Measurements from ENCODE around the gene CNOT2.

The CNOT2 gene, protein sequence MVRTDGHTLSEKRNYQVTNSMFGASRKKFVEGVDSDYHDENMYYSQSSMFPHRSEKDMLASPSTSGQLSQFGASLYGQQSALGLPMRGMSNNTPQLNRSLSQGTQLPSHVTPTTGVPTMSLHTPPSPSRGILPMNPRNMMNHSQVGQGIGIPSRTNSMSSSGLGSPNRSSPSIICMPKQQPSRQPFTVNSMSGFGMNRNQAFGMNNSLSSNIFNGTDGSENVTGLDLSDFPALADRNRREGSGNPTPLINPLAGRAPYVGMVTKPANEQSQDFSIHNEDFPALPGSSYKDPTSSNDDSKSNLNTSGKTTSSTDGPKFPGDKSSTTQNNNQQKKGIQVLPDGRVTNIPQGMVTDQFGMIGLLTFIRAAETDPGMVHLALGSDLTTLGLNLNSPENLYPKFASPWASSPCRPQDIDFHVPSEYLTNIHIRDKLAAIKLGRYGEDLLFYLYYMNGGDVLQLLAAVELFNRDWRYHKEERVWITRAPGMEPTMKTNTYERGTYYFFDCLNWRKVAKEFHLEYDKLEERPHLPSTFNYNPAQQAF

DNA sequence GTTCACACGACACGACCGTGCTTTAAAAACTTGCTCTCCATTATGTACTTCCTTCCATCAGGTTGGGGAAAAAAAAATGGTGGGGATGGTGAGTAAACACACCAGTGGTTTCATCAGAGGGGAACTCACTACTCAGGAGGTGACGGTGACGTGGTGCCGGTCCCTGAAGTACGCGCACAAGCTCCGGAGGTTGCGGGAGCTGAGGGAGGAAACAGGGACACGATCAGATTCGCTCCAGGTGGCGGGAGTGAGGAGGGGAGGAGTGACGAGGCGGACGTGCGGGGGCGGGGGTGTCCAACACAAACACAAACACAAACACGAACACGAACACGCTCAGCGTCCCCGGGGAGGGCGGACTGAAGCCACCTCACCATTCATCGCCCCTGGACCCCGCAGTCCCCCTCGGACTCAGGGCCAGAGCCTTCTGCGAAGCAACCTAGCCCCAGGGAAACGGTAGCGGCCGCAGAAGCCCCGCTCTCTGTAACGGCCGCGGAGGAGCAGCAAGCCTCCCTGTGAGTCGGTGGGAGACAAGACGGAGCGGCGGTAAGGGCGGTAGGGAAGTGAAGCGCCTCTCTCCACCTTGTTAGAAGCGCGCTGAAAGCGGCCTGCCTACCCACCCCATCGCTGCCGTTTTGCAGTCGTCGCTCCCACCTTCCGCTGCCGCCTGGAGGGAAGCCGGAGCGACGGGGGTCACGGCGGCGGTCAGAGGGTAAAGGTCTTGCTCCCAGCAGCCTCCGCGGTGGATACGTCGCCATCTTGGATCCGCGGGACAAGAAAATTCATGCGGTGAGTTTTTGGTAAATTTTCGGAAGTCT, at the start of gene CNOT2:
Gene CNOT2, plus strand, starts transcription at position 739 of the 815 bp plus-strand sequence. CDS start 34,794 bp downstream, outside the sequence.
- peak; percentile 88 to 92 for DNase-seq

DNA sequence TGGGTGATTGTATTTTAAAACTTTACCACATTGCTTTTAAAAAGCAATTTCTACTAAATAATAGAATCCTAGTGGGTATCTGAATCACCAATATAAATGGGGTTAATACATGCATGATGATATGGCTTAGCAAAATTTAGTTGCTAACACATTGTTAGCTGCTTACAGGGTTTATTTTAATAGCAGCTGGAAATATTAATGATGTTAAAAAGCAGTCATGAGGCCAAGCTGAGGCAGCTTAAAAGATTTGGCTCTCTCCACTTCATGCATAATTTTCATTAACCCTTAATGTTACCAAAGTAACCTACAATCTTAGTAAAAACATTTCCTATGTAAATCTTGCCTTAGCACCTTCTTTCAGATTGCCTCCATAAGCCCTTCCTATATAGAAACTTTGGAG, 49.2 kb upstream of the CNOT2 start:
- no peak for DNase-seq

DNA sequence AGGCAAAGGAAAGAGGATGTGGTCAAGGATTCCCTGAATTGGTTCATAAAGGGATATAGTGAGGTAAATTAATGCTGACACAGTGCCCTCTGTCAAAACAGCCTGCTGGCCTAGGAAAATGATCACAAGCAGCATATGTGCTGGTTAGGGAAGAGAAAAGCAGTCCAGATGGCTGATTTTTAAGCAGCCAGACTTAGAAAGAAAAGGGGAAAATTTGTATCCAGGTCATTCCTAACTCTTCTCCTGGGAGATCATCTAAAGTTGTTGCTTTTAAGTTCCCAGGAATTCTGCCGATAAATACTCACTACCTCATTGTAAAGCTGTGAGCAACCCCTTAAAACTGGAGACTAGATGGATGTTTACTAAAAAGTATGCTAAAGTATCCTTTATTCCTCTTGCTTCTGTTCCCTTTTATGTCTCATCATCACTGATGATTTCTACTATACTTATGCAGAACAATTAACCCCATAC, 46.4 kb upstream of the CNOT2 start:
- no peak for DNase-seq

DNA sequence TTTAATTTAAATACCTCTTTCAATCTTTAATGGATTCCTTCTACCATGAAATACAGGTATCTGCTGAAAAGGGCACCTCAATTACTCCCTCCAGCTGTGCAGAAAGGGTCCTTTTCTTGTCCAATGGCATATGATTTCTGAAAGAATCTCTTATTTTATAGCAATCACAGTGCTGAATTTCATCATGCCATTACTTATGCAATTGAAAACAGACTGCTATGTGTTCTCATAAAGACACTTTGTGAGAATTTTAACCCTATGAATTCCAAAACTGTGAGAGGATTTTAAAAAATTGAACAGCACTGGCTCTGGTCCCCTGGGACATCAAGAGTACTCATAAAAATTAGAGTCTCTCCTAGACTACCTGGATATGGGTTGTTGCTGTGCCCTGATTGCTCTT, 45.9 kb upstream of the CNOT2 start:
- DNase-seq = no peak

DNA sequence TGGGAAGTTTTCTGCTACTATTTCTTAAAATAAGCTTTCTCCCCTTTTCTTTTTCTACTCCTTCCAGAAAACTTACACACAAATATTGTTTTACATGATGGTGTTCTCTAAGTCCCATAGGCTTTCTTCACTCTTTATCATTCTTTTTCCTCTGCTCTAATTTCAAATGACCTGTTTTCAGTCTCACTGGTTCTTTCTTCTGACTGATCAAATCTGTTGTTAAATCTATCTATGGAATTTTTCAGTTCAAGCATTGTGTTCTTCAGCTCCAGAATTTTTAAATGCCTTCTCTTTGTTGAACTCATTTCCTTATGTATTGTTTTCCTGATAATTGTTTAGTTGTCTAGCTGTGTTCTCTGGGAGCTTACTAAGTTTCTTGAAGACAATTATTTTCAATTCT, 29.5 kb upstream of the CNOT2 start:
- DNase-seq = no peak

DNA sequence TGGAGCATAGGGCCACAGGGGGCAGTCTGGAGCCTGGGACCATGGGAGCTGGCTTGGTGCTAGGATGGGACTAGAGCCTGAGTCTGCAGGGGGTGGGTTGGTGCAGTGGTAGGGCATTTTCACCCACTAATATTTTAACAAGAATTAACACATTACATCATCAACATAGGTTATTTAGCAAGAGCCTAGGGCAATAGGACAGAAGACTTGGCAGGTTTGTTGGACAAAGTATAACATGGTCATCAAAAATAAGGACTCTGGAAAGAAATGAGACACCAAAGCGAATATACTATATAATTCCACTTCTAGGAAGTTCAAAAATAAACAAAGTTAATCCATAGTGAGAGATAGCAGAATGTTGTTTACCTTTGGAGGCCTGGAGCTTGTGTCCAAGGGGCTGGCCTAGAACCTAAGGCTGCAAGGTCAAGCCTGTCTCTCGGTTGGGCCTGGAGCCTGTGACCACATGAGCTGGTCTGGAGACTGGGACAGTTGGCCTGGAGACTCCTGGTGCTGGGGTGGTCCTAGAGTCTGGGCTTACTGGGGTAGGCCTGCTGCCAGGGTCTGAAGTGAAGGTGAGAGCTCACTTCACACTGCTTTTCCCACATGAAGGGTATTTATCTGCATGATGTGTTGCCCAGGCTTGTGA, 28.1 kb upstream of the CNOT2 start:
- DNase-seq = no peak

DNA sequence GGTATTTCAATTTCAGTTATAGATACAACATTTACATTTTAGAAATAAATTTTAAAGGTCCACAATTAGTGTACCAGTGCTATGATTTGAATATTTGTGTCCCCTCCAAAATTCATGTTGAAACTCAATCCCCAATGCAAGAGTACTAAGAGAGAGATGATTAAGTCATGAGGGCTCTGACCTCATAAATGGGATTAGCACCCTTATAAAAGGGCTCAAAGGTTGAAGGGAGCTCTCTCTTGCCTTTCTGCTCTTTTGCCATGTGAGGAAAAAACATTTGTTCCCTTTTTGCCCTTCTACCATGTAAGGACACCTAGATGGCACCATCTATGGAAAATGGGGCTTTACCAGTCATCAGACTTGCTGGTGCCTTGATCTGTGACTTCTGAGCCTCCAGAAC, 25.8 kb upstream of the CNOT2 start:
- DNase-seq = no peak

DNA sequence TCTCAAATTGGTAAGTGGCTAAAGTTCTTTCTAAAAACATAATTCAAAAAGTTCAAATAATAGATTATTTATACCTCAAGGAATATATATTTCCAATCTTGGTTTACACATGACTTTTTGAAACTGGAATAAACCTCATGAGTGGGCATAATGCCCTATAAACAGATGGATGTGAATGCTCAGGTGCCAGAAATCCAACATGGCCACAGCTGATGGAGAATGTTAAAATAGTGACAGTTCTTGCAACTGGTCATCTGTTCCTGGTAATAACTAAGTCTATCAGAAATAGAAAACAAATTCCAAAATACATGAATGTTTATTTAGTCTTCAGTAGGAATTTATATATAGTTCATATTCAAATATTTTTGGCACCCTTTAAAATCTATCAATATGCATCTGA, 21.6 kb upstream of the CNOT2 start:
- DNase-seq = no peak

DNA sequence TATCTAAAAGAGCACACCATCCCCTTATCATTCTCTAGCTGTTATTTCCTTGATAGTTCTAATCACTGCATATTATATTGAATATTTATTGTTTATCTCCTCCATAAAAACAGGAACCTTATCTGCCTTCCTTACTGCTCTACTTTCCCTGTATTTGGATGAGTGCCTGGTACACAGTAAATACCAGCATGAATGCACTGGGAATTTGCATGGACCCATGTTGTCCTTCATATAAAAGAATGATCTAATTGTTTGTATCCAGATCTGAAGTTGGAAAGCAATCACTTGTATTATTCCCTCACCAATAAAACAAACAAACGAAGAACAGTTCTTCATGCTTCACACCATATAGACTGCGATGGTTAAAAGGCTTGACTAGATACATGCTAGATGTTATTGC, 15.3 kb upstream of the CNOT2 start:
- no peak for DNase-seq

DNA sequence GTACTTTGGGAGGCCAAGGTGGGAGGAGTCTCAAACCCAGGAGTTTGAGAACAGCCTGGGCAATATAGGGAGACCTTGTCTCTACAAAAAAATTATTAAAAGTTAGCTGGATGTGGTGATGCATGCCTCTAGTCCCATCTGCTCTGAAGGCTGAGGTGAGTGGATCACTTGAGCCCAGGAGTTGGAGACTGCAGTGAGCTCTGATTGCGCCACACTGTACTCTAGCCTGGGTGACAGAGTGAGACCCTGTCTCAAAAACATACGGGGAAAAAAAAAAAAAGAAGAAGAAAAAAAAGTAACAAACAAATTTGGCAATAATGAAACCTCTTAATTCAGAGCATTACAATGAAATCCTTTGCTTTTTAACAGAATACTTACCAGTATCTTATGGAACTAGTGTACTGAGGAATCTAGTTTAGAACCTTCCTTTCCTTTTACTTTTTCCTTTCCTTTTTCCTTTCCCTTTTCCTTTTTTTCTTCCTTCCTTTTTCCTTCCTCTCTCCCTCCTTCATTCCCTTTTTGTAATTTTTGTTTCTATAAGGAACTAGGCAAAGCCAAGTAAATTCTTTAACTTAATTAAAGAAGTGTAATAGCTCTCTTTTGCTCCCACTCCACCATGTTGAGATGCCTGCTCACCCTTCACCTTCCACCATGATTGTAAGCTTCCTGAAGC, 12.2 kb upstream of the CNOT2 start:
- no peak for DNase-seq

DNA sequence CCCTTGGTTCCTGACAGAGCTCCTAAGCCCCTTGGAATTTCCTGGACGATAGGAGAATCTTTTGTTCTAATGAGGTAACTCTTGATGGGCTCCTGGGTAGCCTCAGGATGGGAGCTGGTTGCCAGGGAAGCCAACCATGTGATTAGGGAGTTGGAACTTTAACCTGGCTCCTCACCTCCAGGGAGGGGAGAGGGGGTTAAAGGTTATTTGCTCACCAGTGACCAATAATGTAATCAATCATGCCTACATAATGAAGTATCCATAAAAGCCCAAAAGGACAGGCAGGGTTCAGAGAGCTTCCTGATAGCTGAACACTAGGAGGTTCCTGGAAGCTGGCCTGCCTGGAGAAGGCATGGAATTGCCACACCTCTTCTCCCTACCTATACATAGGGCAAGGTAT, 6.2 kb upstream of the CNOT2 start:
- no peak for DNase-seq

DNA sequence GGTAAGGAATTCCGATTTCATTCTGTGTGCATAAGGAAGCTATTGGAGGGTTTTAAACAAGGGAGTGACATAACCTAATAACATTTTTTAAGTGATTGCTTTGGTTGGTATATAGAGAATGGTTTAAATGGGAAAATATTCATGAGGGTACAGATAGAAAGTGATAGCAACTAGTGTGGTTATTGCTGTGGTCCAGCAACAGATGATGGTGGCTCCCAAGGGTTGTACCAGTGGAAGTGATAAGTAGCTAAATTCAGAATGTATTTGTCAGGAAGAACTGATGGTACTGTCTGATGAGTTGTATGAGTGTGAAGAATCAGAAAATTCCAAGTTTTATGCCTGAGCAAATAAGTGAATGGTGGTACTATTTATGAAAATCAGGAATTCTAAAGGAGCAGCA, 2.6 kb upstream of the CNOT2 start:
- DNase-seq = no peak

DNA sequence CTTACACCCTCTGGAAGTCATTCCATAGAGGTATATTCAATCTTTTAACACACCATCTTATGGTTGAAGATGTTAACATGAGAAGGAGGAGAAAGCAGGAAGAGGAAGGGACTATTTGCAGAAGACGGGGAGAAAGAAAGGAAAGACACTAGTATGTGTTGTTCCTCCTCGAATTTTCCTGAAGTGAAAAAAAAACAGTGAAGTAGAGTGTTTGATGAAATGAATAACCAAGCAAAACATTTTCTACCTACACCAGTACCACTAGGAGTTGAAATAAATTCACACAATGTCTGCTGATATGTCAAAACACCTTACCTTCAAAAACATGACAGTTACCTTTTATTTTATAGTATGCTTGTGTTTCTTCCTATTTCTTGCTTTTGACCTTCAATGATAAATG, 1.4 kb upstream of the CNOT2 start:
- DNase-seq = no peak

DNA sequence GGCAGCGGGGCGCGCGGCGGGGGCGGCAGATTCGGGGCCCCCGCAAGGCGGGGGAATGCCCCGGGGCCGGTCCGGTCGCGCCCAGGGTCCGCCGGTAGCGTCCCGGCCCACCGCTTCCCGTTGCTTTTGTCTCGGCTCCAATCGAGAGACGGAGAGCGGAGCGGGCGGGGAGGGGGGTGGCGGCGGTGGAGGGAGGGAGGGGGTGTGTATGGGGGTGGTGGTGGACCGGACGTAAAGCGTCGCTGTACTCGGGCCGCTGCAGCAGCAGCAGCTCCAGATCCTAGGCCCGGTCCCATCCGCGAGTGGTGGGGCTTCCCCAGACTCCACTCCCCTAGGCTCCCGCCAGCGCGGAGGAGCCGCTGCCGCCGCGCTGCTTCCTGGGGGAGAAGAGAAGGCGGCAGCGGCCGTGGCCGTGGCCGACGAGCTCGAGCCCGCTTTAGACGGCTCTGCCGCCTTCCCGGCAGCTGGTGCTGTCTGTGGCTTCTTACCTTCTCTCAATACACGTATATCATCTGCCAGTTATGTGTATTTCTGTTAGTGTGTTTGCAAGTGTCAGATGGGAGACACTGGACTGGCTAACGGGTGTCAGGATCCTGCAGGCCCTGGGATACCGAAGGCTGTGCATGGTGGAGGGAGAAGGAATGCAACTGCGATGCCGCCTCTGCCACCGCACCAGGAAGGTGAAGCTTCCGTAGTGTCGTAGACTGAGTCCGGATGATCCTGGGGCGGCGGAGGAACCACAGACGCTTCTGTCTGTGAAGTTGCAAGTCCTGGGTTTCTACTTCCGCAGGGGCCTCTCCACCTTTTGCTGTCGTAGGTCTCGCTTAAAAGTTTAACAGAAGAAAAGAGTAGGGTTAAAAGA, 508 bp downstream of the CNOT2 start:
- DNase-seq = peak; percentile 64 to 69

DNA sequence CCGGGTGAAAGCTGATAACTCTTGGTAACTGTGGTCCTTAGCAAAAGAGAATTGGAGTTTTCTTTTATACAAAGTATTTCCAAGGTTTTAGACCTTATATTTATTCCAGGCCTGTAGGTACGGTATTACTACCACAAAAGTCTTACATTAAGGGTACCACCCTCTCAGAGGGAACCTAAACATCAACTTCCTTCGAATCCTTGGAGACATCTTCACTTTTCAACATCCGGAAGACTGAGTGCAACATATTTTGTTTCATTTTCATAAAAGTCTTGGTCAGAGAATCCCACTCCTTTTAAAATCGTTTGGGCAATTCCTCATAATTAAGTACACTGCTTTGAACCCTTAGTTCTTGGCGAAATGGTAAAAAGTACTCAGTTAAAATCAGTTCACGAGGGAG, 1.2 kb downstream of the CNOT2 start:
- no peak for DNase-seq

DNA sequence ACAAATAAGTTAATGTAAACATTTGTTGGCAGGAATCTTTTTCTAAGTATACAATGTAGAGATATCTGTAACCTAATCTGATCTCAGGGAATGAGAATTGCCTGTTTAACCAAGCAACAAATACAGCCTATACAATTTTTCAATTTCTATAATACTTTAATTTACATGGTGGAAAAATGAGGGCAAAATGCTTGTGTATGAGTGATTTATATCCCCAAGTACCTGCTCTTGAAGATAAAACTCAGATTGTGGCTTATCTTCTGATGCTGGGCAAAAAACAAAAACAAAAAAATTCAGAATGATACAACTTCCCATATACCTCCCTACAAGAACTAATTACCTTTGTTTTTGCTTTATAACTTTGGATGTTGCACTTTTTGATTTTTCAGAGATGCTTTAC, 2.2 kb downstream of the CNOT2 start:
- DNase-seq = no peak

DNA sequence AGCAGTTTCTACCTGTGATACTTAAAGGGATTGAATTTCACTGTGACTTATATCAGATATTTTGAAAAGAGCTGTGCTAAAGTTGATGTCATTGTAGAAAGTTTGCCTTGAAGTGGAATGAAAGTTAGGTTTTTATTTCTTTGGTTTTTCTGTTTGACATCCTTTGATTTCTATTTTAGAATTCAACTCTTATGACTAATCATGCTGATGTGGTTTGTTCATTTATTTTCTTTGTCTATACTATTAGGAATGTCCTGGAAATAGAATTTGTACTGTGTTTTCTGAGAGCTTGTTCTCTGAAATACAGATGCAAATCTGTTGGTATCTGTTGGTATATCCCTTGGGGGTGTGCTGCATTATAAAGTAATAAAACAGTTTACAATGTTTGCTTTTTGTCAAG, 3.3 kb downstream of the CNOT2 start:
- DNase-seq = no peak

DNA sequence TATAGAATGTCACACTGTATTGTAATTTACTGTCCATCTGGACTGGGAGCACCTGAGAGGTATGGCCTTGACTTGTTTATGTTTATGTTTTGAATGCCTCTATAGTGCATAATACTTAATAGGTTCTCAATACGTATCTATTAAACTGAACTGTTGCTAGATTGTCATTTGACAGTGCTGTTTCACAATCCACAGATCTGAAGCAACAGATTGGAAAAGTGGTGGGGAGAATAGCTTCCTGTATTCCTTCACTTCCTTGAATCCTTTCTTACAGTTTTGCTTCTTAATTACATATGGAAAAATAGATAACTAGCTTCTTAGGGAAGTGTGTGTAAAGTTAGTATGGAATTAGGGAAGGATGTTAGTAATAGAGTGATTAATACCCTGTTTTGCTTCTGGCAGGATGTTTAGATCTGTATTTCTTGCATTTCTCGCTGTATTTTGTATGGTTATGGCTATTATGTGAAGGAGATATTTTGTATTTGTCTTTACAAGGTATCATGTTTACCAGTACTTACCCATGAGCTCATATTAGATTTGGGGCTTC, 4.5 kb downstream of the CNOT2 start:
- DNase-seq = no peak

DNA sequence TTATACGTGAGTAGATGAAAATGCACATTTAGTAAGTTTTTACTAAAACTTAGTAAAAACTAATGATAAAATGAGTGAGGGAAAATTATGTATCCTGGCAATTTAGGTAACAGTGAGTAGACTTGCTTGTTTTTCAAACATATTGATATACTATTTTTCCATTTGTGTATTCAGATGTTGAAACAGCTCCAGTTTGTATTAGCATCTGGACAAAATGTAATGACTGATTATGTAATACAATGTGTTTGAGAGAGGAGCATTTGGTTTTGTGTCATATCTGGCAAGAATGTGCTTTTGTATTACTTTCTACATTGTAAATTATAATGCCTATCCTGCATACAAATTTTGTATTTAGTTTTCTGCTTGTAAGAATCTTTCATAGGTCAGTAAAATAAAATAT, 5.6 kb downstream of the CNOT2 start:
- no peak for DNase-seq

DNA sequence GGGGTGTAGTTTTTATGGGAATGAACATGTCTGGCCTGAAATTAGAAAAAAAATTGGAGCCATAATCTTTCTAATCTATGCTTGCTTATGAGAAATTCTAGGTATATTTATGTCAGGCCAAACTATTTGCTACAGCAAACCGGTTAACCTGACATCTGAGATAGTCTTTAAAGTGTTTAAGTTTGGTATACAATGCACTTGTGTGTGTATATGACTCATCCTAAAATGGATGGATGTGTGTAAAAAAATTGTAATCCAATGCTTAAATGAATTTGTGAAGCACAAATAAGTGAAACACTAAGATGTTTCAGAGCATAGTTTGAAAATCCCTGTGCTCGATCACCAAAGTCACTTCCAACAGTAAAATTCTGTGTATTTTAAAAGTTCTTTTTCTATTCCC, 6.7 kb downstream of the CNOT2 start:
- no peak for DNase-seq

DNA sequence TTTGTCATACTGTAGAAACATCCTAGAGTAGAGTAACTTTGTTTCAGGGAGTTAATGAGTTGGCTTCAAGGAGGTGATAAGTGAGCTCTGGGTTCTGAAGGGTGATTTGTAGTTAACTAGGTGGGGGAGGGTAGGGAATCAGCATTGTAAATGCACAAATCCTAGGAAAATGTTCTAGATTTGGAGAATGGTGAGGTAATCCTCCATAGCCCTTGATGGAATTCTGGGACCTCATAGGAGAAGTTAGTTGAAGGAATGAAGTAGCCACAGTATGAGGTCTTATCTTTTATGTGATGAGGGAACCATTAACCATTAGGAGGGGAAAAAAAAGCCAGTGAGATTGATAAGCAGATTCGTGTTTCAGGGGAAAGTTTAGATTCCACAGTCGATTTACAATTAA, 8.0 kb downstream of the CNOT2 start:
- no peak for DNase-seq

DNA sequence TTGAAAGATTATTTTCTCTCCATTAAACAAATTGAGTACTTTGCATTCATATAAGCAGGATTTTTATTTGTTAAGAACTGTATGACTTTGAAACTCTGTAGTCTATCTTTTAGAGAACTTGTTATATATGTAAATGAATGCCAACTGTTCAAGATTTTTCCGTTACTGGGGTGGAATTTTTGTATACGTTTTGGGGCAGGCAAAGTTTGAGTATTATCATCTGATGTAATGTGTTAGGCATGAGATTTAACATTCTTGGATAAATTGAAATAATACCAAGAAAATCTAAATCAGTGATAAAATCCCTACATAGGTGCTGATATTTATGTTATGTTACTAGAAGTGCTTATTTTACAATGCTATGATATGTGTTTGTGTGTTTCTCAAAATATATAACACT, 8.4 kb downstream of the CNOT2 start:
- DNase-seq = no peak
